GM21515 (cell line): ENCODE measurements around the gene NOD2.

Experiments used
- ATAC-seq: cut with Tn5 transposase; IDR thresholded peaks from one replicate; pipeline ENCODE4 v1.9.1; 2021; ENCODE audit not compliant: unreplicated experiment

The NOD2 gene

DNA sequence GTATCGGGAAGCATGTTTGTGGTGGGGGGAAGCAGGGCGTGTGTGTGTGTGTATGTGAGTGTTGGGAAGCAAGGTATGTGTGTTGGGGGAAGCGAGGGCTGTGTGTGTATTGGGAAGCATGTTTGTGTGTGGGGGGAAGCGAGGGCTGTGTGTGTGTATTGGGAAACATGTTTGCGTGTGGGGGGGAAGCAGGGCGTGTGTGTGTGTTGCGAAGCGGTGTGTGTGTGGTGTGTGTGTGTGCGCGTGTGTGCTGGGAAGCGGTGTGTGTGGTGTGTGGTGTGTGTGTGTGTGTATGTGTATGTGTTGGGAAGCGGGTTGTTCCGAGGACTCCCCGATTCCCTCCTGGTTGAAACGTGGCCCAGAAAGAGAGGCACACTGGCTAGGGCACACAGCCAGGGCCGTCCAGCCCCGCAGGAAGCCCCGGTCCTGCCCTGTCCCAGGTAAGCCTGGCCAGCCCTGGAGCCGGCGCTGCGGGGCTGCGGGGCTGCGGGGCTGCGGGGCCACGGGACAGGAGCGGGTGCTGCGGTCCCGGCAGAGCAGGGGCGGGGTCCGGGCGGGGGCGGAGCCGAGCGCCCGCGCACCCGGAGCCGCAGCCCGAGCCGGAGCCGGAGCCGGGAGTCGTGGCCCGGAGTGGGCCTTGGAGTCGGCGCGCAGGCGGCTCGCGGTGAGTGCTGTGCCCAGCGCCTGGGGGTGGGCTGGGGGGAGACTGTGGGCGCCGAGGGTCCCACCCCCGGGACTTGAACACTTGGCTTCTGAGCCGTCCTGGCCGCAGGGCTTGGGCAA, at the start of gene NOD2:
NOD2 (plus strand) TSS at position 608 of the 783 bp plus-strand sequence. CDS start 5,890 bp downstream, outside the sequence.
- no peak for ATAC-seq

DNA sequence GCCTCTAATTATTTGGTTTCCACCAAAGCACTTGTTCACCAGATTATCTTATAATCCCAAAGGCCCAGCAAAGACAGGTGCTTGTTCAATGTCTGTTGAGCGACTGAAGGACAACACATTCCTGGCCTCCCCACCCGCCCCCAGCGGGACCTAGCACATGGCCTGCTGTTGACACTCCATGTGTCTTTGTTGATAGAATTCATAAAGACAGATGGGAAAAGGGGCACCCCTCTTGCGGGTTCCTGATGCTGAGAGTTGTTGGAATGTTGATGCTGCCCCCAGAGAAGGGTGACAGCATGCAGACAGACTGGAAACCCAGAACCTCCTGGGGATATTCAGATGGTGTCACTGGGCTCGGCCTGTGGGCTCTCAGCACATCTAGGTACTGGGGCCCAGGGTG, 49.2 kb upstream of the NOD2 start:
- no peak for ATAC-seq

DNA sequence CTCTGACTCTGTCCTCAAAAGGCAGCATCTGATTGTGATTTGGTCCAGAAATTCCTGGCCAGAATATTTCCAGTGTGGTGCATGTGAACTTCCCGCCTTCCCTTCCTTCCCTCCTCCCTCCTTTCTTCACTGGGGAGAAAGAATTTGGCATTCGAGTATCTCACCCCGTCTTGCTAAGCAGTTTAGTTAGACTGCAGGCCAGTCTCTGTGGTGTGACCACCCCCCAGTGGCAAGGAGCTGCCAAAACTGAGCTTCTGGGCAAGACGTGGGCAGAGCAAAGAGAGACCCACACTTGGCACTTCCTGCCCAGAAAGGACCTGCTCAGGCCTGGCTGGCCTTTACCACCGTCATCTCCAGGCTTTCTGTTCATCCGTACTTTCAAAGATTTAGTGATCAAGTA, 48.7 kb upstream of the NOD2 start:
- ATAC-seq: no peak

DNA sequence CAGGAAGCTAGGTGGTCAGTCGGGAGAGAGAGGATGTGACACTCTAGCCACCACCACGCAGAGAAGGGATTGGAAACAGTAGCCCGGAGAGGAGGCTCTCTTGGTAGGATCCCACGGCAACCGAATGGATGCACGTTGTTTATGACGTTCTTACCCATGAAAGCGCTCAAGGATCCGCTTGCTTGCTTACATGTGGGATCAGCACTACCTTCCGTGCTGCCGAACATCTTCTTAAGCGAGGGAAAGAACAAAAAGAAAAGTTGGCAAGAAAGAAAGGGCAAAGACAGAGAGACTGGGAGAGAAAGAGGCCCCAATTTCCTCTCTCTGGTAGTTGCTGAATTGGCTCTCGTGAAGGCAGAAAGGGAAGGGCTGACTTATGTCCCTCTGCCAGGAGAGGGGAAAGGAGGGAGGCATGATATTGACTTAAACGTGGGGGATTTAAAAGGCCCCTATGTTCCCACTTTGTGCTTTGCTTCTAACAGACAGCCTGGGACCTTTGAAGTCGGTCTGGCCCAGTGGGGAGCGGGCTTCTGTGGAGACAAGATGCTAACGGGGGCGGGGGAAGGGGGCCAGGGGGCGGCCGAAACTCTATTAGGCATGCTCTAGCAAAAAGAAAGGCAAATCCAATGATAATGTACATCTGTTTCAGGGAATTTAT, 47.7 kb upstream of the NOD2 start:
- no peak for ATAC-seq

DNA sequence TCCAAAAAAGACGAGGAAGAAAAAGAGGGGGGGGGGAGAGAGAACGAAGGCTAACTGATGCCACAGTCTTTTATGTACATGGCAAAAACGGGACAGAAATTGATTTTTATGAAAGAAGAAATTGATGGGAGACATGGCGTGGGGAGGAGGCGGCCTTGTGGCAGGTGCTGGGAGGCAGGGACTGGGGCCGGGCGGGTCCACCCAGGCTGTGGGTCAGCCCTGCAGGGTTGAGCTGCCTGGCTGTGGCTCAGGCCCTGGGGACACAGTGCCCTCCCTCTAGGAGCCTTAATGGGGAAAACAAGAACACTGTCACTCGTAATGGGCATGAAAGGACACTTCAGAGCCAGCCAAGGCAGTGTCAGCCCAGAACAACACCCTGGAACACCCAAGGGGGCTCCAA, 47.1 kb upstream of the NOD2 start:
- no peak for ATAC-seq

DNA sequence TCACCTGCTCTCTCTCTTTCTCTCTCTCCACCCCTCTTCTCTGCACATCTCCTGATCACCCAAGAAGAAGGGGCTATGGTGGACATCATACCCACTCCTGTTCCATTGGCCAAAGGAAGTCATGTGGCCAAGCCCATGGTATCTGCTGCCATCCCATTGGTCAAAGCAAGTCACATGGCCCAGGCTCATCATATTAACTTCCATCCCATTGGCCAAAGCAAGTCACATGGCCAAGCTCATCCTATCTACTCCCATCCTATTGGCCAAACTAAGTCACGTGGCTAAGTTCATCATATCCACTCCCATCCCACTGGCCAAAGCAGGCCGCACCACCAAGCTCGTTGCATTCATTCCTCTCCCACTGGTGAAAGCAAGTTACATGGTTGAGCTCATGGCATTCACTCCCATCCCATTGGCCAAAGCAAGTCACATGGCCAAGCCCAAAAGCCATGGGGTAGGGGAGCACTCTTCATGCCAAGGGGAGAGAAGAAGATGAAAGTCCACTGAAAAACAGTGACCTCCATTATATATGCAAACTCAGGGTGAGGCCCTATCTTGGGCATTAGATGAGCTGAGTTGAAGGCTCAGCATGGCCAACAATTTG, 41.5 kb upstream of the NOD2 start:
- no peak for ATAC-seq

DNA sequence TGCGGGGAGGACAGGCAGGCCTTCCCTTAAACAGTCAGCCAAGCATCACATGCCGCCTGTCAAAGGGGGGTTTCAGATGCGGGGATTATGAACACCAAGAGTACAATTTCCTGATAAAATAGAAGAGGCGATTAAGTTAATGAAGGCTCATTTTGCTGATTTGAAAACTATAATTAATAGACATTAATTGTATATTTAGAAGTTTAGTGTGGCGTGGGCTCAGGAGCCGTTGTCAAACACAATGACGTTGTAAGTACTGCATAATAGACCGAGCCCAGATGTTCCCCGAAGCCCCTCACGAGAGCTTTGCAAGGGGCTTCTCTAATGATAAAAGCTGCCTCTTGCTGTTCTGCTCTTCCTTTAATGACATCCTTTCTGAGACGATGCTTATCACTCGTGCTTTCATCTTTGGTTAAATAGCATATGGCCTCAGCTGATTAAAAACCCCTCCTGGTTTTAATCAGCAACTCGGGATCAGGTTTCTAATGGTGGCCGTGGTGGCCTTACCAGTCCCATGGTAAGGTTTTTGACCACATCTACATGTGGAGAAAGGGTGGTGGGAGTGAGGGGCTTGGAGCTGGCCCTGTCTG, 40.5 kb upstream of the NOD2 start:
- no peak for ATAC-seq

DNA sequence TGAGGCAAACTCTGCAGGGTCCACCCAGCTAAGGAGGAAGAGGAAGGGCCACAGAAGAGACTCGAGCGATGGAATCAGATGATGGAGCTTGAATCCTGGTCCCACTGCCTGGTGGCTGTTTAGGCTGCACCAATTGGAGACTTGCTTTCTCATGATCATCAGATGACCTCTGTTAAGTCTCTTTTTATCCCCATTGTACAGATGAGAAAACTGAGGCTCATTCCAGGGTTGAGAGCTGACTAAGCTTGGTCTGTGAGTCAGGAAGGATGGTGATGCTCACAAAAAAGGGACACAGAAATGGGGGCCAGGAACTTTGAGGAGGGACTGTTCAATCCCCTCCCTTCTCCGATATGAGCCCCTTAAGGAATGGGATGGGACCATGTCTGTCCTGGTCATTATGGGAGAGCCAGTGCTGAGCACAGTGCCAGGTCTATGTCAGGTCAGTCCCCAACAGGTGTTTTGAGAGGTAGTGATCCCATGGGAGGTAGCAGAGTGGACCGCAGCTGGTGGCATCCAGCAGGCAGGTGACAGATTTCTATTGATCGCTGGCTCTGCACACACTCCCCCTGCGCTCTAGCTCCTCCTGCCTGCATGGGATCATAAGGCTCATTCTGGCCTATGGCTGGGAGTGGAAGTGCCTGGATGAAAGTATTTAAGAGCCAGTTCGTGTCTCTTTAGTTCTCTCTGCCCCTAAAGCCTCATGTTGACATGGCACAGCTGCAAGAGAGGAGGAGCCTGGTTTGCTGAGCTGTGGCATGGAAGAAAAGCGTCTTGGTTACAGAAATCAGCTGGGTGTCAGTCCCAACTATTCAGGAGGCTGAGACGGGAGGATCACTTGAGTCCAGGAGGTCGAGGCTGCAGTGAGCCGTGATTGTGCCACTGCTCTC, 39.5 kb upstream of the NOD2 start:
- ATAC-seq: no peak

DNA sequence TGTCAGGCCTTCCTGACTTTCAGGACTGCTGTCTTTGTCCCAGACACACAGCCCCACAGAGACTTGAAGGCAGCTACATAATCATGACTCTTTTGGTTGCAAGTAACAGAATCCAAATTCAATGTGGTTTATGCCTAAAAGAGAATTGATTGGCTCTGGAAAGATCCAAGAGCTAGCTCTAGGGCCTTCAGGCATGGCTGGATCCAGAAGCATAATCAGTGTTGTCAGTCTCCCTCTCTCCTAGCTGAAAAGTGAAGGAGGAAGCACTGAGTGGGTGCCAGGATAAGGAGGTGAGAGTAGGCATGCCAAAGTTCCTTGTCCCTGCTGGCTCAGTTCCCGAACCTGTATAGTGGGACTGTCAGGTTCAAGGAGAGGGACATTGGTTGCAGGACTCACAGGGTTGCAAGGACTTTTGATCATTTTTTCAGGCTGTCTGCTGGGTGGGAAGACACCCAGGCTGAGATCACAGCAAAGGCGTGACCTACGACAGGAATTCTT, 37.8 kb upstream of the NOD2 start:
- ATAC-seq: no peak

DNA sequence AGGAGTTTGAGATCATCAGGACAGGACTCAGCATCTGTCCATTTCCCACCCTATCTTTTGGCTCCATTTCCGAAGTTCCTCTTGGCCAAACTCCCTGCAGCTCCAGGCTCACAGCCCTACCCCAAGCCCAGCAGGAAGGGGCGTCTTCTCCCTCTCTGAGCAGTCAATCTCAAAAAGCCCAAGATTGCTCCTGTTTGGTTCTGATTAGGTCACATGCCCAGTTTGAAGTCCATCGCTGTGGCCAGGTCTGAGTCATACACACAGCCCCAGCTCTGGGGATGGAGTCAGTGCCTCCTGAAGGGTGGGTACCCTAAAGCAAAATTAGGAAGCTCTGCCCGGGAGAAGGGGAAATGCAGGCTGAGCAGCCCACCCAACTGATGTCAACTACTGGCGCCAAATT, 36.2 kb upstream of the NOD2 start:
- no peak for ATAC-seq

DNA sequence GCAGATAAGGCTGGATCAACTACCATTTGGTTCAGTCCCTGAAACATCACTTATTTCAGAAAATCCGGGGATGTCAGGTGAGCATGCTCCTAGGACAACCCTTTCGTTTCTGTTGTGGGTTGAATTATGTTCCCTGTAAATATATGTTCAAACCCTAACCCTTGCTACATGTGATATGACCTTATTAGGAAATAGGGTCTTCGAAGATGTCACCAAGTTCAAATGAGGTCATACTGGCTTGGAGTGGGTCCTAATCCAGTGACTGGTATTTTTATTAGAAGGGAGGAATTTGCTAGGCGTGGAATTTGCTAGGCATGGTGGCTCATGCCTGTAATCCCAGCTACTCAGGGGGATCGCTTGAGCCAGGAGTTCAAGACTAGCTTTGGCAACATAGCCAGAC, 33.6 kb upstream of the NOD2 start:
- no peak for ATAC-seq

DNA sequence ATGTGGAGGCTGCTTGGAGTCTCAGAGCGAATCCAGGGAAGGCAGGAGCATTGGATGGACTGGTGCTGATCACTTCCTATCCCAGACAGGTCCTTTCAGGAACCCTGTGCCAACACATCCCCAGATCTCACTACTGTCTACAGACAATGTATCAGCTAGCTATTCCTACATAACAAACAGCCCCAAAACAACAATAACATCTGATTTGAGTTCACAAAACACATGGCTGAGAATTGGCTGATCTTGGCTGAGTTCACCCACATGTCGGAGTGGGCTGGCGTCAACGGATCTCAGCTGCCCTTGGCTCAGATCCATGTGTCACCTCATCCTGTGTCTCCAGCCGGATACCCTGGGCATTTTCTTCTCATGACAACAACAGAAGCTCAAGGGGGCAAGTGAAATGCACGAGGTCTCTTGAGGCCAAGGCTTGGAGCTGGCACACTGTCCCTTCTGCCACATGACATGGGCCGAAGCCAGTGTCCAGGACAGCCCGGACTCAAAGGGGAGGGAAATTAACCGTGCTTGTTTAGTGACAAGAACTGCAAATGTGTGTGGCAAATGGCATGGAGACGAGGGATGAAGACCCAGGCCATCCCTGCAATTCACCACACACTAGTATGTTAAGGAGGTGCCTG, 31.0 kb upstream of the NOD2 start:
- no peak for ATAC-seq

DNA sequence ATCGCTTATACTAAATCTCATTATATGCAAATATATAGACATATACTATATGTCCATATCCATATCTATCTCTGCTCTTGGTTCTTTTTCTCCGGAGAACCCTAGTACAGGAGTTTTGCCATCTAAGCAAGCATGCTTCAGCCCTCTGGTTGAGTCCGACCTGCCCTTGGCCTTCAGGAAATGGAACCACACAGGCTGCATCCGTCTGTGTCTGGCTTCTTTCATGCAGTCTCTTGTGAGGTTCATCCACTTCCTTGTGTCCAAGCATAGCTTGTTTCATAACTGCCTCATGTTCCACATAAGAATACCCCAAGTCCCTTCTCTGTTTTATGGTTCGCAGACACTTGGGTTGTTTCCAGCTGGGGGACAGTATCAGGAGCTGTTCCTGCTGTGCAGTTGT, 29.1 kb upstream of the NOD2 start:
- ATAC-seq: no peak

DNA sequence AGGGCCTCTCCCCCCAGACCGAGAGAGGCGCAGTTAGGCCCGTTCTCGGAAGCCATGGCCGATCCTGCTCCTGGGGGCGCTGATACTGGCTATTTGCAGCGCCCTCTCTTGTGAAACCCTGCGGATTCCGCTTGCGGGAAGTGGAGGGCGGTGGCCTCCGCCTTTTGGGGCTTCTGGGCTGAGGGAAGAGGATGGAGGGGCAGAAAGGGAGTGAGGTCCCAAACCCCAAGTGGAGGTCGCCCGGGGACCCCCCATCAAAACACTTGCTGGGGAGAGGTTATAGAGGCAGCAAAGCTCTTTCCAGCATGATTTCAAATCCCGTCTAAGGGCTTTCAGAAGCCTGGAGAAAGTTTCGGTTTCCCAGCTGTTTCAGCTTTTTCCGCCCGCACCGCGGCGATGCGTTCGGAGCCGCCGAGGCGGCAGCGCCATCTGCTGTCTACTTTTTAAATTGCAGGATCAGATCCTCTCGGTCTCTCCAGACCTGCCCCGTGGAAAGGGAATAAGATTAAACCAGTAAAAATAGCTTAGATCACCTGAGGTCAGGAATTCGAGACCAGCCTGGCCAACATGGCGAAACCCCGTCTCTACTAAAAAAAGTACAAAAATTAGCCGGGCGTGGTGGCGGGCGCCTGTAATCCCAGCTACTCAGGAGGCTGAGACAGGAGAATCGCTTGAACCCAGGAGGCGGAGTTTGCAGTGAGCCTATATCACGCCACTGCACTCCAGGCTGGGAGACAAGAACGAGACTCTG, 28.1 kb upstream of the NOD2 start:
- ATAC-seq: no peak

DNA sequence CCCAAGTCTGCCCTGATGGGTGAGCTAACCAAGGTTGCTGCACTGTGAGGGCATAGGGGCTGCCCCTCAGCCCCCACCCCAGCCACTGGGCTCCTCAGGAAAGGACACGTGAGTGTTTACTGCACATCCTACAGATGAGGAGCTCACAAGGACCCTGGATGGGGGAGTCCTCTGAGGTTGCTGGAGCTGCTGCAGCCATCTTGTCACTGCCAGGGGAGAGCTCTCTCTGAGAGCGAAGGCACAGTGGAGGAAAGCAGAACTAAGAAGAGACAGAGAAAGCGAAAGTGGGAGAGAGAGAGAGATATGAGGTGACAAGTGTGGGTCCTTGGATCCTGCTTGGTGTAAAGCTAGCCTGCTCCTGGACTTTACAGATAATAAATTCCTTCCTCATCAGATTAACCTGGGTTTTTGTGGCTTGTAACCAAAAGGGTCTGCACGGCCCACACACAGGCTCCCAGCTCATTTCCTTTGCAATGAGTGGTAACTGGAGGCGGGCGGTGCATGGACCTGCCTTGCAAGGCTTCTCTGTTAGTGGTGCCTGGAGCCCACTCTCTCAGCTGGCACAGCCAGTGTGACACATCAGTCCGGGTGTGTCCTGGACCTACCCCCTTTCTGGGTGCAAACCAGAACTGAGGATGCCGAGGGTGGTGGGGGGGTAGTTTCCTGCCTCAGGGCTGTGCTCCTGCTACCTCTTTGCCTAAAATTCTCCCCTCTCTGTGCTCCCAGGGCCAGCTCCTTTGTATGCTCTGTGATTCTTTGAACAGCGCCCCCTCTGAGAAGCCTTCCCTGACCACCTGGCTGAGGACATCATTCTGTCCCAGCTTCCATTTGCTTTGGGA, 26.5 kb upstream of the NOD2 start:
- peak; percentile 83 for ATAC-seq

DNA sequence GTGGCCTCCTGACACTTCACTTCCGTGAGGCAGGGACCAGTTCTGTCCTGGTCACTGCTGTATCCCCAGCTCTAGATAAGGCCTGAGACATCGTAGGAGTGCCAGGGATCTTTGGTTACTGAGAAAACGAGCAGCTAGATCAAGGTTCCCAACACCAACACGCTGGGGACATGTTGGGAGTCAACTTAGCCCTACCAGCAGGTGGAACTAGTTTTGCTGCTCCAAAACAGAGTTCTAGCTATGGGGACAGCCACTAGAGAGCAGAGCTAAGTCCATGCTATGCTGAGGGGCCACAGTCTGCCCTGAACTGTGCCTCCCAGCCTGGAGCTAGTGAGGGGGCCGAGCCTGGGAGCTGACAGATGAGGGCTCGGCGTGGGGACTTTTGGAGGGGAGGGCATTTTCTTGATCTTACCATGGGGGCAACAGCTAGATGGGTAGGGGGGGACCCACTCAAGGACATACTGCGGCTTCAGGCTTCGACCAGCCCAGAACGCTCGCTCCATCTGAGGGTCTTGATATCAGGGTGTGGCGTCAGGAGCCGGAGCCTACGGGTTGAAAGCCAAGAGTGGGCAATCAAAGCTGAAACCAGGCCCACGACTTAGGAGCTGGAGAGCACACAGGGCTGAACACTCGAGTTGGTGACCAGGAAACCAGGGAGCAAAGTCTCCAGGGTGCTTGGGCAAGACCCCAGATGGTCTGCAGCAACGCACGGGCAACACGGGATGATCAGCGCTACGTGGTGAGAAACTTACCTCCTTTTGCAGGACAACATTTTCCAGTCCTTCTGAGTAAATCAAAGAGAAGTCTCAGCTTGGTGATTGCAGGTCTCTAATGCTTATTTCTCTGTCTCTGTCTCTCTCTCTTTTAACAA, 25.7 kb upstream of the NOD2 start:
- ATAC-seq: no peak

DNA sequence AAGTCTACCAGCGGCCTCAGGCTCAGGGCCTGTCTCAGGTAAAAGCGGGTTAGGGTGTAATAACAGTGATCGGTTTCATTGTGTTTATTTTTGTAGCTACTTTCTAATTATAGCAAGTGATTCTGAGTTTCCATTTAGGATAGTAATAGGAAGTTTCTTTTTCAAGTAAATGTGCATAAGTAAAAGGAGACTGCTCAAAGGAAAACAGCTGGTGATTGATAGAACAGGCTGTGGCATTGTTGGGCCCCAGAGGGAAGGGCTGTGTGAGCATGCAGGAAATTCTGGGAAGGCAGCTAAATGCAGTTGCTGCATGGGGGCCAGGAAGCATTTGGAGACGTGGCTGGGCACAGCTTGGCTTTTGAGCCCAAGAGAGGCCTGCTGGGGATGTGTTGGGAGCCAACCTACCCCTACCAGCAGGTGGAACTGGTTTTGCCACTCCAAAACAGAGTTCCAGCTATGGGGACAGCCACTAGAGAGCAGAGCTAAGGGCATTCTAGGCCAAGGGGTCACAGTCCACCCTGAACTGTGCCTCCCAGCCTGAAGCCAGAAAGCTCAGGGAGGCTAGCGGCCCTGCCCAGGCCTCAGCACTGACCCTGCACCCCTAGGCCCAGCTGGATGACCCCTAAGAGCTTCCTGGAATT, 24.9 kb upstream of the NOD2 start:
- no peak for ATAC-seq
